CD8-positive, alpha-beta memory T cell (primary cell): Measurements from ENCODE around the gene SHROOM3. TPM values are rescaled to one million over a fixed set of nuclear protein-coding genes. Genes with fewer than 3 reads are reported as not detected.

Experiments used
- CTCF ChIA-PET: fragments of 350-600 bp; sonication (Branson Sonifier 250); formaldehyde crosslinking; loops from one replicate; lab custom pipeline; 2021; ENCODE audit warnings: antibody characterized with exemption; lab: Charles Lee
- POLR2A ChIA-PET: fragments of 350-600 bp; sonication (Branson Sonifier 250); formaldehyde crosslinking; loops from one replicate; lab custom pipeline; 2021; ENCODE audit warnings: antibody characterized with exemption; lab: Charles Lee
- DNase-seq, 5 donors: peaks; one replicate each; pipeline versions ENCODE4 v3.0.0 to v3.0.0-alpha.2; 2020 to 2022; ENCODE audit warnings: mixed read lengths in 1 of 5
- H3K27ac ChIP-seq: one replicate; pipeline ENCODE4 v1.7.0; 2013; ENCODE audit warnings: low read depth, mild to moderate bottlenecking, low read length, moderate library complexity
- H3K27me3 ChIP-seq: 2 replicates; pipeline ENCODE4 v1.7.0; 2013; ENCODE audit warnings: low read length, mild to moderate bottlenecking; ENCODE audit not compliant: insufficient read depth, poor library complexity, severe bottlenecking
- H3K36me3 ChIP-seq: 2 replicates; pipeline ENCODE4 v1.7.0; 2013; ENCODE audit warnings: mild to moderate bottlenecking, low read length, moderate library complexity; ENCODE audit not compliant: insufficient read depth
- H3K4me1 ChIP-seq: 2 replicates; pipeline ENCODE4 v1.7.0; 2013; ENCODE audit warnings: mild to moderate bottlenecking, low read length, moderate library complexity; ENCODE audit not compliant: insufficient read depth
- H3K4me3 ChIP-seq: 2 replicates; pipeline ENCODE4 v1.7.0; 2013; ENCODE audit warnings: mild to moderate bottlenecking, low read length
- H3K9me3 ChIP-seq: 2 replicates; pipeline ENCODE4 v1.7.0; 2013; ENCODE audit warnings: mild to moderate bottlenecking, low read length
- H3K27ac Mint-ChIP-seq, 8 donors: one replicate each; pipeline ENCODE4 v1.8.0; 2020 to 2021; ENCODE audit warnings: mixed read lengths in 8 of 8, mild to moderate bottlenecking in 6 of 8, inconsistent platforms in 3 of 8, moderate library complexity in 3 of 8
- H3K27me3 Mint-ChIP-seq, 2 donors: one replicate each; pipeline ENCODE4 v1.8.0; 2020 to 2021; ENCODE audit warnings: mixed read lengths in 2 of 2, mild to moderate bottlenecking in 1 of 2, moderate library complexity in 1 of 2
- H3K36me3 Mint-ChIP-seq, 3 donors: one replicate each; pipeline ENCODE4 v1.8.0; 2020 to 2021; ENCODE audit warnings: mixed read lengths in 3 of 3, inconsistent platforms in 1 of 3, mild to moderate bottlenecking in 1 of 3
- H3K4me1 Mint-ChIP-seq, 3 donors: one replicate each; pipeline ENCODE4 v1.8.0; 2020 to 2021; ENCODE audit warnings: mixed read lengths in 3 of 3, inconsistent platforms in 1 of 3, mild to moderate bottlenecking in 1 of 3
- H3K4me3 Mint-ChIP-seq, 7 donors: one replicate each; pipeline ENCODE4 v1.8.0; 2020 to 2021; ENCODE audit warnings: mixed read lengths in 7 of 7, mild to moderate bottlenecking in 6 of 7, moderate library complexity in 4 of 7, inconsistent platforms in 2 of 7
- H3K9me3 Mint-ChIP-seq, 5 donors: one replicate each; pipeline ENCODE4 v1.8.0; 2020 to 2022; ENCODE audit warnings: mixed read lengths in 5 of 5, mild to moderate bottlenecking in 3 of 5, moderate library complexity in 2 of 5, inconsistent platforms in 1 of 5
- polyA plus RNA-seq: library from polyadenylated mRNA; unstranded; fragments of 300-500 nt; fragmentation: Illumina TruSeq; gene quantifications from one replicate; pipeline ENCODE4 v1.2.3, GENCODE V29; 2021
- total RNA-seq, 2 experiments: library from RNA; stranded (reverse); gene quantifications; one replicate each; pipeline ENCODE4 v1.2.3, GENCODE V29; 2021

Gene SHROOM3
- total and polyA plus RNA-seq, 3 experiments from 2014 or later: not detected

DNA sequence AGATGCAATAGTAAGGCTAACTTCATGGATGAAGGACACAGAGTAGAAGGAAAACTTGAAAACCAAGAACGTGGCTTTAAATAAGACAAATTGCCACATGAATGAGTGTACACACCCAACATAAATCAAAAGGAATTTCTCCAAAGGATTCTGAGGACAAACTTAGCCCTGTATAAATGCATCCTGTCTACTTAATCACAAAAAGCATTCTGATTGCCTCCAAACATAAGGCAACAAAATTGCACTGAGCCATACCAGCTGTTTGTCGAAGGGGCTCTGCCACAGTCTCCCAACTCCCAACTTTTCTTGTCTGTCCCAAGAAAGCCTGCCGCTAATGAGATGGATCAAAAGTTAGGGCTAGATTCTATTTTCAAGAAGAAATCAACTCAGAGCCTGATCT is 268.6 kb downstream of the SHROOM3 start:
- Mint-ChIP-seq H3K4me3 (no peak overlapping the region), H3K4me1 (no peaks in the 10 kb centered on the region), H3K27me3 (peaks cover 18 to 38% of the 10 kb centered on the region in 2 donors), H3K36me3 (no peaks in the 10 kb centered on the region), H3K9me3 (no peaks in the 10 kb centered on the region), H3K27ac (no peak overlapping the region)
- Histone ChIP-seq H3K4me3 (no peak overlapping the region), H3K9me3 (no peaks in the 10 kb centered on the region), H3K4me1 (no peaks in the 10 kb centered on the region), H3K27me3 (no peaks in the 10 kb centered on the region), H3K36me3 (no peaks in the 10 kb centered on the region), H3K27ac (no peak overlapping the region)
- ChIA-PET POLR2A (no interaction called here), CTCF (no interaction called here)
- no peak for DNase-seq

DNA sequence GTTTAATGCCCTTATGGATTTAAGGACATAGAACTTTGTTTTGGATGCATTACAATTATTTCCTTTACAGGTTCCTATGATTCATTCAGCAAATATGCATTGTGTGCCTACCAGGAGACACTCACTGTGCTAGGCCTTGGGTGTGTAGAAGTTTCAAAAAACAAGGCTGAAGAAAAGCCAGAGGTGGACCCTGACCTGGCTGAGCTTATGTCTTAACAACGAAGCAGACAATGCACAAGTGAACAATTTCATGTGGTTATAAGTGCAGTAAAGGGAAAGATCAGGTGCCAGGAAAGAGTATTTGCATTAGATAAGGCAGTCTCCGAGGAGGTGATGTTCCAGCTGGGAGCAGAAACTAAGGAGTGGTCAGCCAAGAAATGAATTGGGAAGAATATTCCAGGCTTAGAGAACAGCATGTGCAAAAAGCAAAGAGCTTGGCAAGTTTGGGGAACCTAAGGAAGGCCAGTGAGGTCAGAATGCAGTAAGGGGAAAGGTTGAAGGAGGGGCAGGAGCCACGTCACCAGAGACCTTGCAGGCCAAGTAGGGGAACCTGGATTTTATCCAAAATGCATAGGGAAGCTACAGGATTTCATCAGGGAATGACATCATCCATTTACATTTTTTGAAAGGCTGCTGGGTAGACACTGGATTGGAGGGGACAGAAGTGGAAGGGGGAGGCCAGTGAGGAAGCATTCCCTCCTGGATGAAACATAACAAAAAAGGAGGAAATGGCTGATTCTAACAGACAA is 269.3 kb downstream of the SHROOM3 start:
- H3K9me3 Mint-ChIP-seq: no peaks in the 10 kb centered on the region
- POLR2A ChIA-PET: no interaction called here
- no peak overlapping the region for H3K27ac Mint-ChIP-seq
- H3K4me1 Mint-ChIP-seq: no peaks in the 10 kb centered on the region
- CTCF ChIA-PET: no interaction called here
- Histone ChIP-seq H3K27ac (no peak overlapping the region), H3K27me3 (no peaks in the 10 kb centered on the region), H3K9me3 (no peaks in the 10 kb centered on the region), H3K4me1 (no peaks in the 10 kb centered on the region), H3K36me3 (no peaks in the 10 kb centered on the region), H3K4me3 (no peak overlapping the region)
- peaks cover 21 to 38% of the 10 kb centered on the region in 2 donors for H3K27me3 Mint-ChIP-seq
- no peak overlapping the region for H3K4me3 Mint-ChIP-seq
- H3K36me3 Mint-ChIP-seq: no peaks in the 10 kb centered on the region
- DNase-seq: no peak

DNA sequence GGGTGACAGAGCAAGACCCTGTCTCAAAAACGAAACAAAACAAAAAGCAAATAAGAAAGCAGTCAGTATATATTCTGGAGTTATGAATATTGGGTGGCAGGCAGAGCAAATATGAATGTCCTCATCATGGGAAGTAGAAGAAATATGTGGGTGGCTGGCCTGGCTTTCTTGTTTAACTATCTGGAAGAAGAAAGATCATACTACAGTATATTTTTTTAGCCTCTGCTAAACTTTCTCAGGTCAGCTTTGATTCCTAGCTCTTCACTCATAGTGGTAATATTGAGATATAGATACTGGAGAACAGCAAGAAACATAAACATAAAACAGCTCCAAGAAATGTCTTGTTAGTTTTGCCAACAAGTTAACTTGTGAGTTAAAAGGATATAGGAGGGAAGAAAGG is 270.4 kb downstream of the SHROOM3 start:
- H3K9me3 ChIP-seq: no peaks in the 10 kb centered on the region
- no peak for DNase-seq
- H3K4me3 ChIP-seq: no peak overlapping the region
- no peaks in the 10 kb centered on the region for H3K36me3 ChIP-seq
- no peak overlapping the region for H3K4me3 Mint-ChIP-seq
- peaks cover 17 to 43% of the 10 kb centered on the region in 2 donors for H3K27me3 Mint-ChIP-seq
- no peak overlapping the region for H3K27ac Mint-ChIP-seq
- ChIA-PET CTCF (no interaction called here), POLR2A (no interaction called here)
- H3K4me1 Mint-ChIP-seq: no peaks in the 10 kb centered on the region
- H3K27ac ChIP-seq: no peak overlapping the region
- H3K9me3 Mint-ChIP-seq: peaks cover 0 to 2% (median 0%) of the 10 kb centered on the region in 5 donors
- no peaks in the 10 kb centered on the region for H3K27me3 ChIP-seq
- H3K4me1 ChIP-seq: no peaks in the 10 kb centered on the region
- H3K36me3 Mint-ChIP-seq: no peaks in the 10 kb centered on the region

DNA sequence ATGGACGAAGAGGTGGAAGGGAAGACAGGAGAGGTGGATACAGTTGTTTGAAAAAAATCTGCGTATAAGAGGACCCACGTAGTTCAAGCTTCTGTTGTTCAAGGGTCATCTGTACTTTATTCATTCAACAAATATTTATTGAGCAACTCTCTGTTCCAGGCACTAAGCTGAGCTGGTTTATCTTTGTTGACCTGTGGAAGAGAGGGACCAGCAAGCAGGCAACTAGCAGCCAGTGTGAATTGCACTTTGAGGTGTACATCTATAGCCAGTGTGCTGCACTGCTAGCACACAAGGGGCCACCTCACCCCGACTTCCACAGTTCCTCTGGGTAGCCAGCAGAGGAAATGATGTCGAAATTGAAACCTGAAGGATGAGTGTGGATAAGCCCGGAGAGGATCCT is 271.6 kb downstream of the SHROOM3 start:
- ChIA-PET POLR2A (no interaction called here), CTCF (no interaction called here)
- Mint-ChIP-seq H3K4me1 (no peaks in the 10 kb centered on the region), H3K27me3 (peaks cover 14 to 43% of the 10 kb centered on the region in 2 donors), H3K27ac (no peak overlapping the region), H3K9me3 (peaks cover 0 to 2% (median 0%) of the 10 kb centered on the region in 5 donors), H3K36me3 (no peaks in the 10 kb centered on the region), H3K4me3 (no peak overlapping the region)
- H3K27ac ChIP-seq: no peak overlapping the region
- no peaks in the 10 kb centered on the region for H3K9me3 ChIP-seq
- H3K36me3 ChIP-seq: no peaks in the 10 kb centered on the region
- DNase-seq: no peak
- no peak overlapping the region for H3K4me3 ChIP-seq
- H3K27me3 ChIP-seq: no peaks in the 10 kb centered on the region
- no peaks in the 10 kb centered on the region for H3K4me1 ChIP-seq

DNA sequence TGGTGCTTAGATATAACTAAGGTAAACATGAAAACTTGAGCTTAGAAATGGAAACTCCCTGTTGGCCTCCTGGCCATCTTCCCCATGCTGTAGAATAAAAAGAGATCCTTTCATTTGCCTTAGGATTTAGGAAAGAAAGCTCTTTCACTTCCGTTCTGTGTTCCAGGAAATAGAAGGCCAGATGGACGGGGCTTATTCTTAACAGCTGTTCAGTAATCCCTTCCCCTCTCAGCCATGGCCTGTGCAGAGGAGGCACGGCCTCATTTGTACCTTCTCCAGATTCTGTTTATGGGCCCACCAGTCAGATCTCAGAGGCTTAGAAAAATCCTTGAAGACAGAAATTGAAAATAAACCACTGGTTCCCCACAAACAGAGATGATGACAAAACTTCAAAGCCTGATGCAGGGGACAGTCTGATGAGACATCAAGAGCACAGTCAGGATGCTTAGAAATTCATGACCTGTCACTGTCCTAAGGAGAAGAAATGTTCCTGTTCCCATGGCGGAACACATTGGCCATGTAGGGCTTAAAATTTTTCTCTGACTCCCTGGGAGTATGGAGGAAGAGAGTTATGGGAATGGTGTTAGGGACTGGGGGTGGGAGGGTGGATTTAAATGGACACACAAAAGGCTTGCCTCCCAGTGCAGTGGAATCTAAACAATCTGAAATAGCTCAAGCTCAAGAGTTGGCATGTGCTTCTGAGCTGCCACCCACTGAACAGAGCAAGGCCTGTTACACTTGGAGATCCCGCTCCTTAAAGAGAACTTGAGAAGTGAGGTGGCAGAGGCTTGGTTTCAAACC is 274.1 kb downstream of the SHROOM3 start:
- CTCF ChIA-PET: no interaction called here
- Mint-ChIP-seq H3K9me3 (peaks cover 0 to 2% (median 0%) of the 10 kb centered on the region in 5 donors), H3K36me3 (no peaks in the 10 kb centered on the region)

DNA sequence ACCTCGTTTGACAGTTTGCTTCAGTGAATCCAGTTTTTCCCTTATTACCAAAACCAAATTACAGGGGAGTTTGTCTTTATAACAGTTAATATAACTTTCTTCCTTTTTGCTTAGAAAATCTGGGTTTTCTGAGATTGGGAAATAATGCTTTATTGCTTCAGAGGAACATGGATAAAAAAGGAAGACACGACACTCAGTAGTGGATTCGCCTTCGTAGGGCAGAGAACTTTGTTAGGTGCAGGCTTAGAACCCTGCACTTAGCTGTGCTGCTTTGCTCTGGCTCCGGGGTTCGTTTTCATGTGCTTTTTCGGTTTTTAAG is 274.7 kb downstream of the SHROOM3 start:
- Histone ChIP-seq H3K27me3 (no peaks in the 10 kb centered on the region), H3K4me1 (no peaks in the 10 kb centered on the region), H3K27ac (no peak overlapping the region), H3K9me3 (no peaks in the 10 kb centered on the region), H3K36me3 (no peaks in the 10 kb centered on the region), H3K4me3 (no peak overlapping the region)
- H3K4me3 Mint-ChIP-seq: no peak overlapping the region
- no peaks in the 10 kb centered on the region for H3K36me3 Mint-ChIP-seq
- H3K27ac Mint-ChIP-seq: no peak overlapping the region
- no peaks in the 10 kb centered on the region for H3K4me1 Mint-ChIP-seq
- peaks cover 0 to 2% (median 0%) of the 10 kb centered on the region in 5 donors for H3K9me3 Mint-ChIP-seq
- H3K27me3 Mint-ChIP-seq: peaks cover 9 to 32% of the 10 kb centered on the region in 2 donors
- ChIA-PET POLR2A (no interaction called here), CTCF (no interaction called here)
- DNase-seq: no peak

More for the DNA sequence above, 274.1 kb downstream of the SHROOM3 start:
- Mint-ChIP-seq H3K27me3 (peaks cover 13 to 37% of the 10 kb centered on the region in 2 donors), H3K27ac (peak overlapping the region in 1 of 8 donors; percentile 72), H3K4me1 (no peaks in the 10 kb centered on the region), H3K4me3 (no peak overlapping the region)
- POLR2A ChIA-PET: no interaction called here
- DNase-seq: no peak
- Histone ChIP-seq H3K27ac (no peak overlapping the region), H3K9me3 (no peaks in the 10 kb centered on the region), H3K4me1 (no peaks in the 10 kb centered on the region), H3K4me3 (no peak overlapping the region), H3K27me3 (no peaks in the 10 kb centered on the region), H3K36me3 (no peaks in the 10 kb centered on the region)

DNA sequence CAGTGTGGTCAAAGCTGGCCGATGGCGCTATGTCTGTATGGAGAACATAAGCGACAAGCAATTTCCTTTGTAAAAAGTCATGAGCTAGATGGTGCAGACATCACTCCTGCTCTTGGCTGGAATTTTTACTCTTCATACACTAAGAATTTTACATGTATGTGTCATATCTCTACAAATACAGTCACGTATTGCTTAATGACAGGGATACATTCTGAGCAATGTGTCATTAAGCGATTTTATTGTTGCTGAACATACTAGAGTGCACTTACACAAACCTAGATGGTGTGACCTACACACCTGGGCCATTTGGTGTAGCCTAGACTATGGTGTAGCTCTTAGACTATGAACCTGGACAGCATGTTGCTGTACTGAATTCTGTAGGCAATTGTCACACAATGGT is 277.5 kb downstream of the SHROOM3 start:
- Histone ChIP-seq H3K27me3 (no peaks in the 10 kb centered on the region), H3K4me3 (no peak overlapping the region), H3K36me3 (no peaks in the 10 kb centered on the region), H3K4me1 (no peaks in the 10 kb centered on the region), H3K27ac (no peak overlapping the region), H3K9me3 (no peaks in the 10 kb centered on the region)
- ChIA-PET POLR2A (no interaction called here), CTCF (no interaction called here)
- Mint-ChIP-seq H3K4me3 (no peak overlapping the region), H3K27me3 (peaks cover 9 to 17% of the 10 kb centered on the region in 2 donors), H3K36me3 (no peaks in the 10 kb centered on the region), H3K4me1 (no peaks in the 10 kb centered on the region), H3K9me3 (peaks cover 0 to 2% (median 0%) of the 10 kb centered on the region in 5 donors), H3K27ac (no peak overlapping the region)
- DNase-seq: no peak

DNA sequence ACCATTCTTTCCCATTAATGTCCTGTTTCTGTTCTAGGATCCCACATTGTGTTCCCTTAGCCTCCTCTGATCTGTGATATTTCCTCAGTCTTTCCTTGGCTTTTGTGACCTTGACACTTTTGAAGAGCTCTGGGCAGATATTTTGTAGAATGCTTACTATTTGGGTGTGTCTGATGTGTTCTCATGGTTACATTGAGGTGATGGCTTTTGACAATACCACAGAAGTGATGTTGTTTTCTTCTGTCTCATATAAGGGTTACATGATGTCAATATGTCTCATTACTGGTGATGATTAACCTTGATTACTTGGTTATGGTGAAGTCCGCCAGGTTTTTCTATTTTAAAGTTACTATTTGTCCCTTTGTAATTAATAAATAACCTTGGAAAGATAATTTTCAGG is 279.2 kb downstream of the SHROOM3 start:
- Histone ChIP-seq H3K4me1 (no peaks in the 10 kb centered on the region), H3K9me3 (no peaks in the 10 kb centered on the region), H3K36me3 (no peaks in the 10 kb centered on the region), H3K27ac (no peak overlapping the region), H3K27me3 (no peaks in the 10 kb centered on the region), H3K4me3 (no peak overlapping the region)
- CTCF ChIA-PET: no interaction called here
- Mint-ChIP-seq H3K36me3 (no peaks in the 10 kb centered on the region), H3K27me3 (peaks cover 3 to 5% of the 10 kb centered on the region in 2 donors), H3K4me3 (no peak overlapping the region), H3K27ac (no peak overlapping the region), H3K4me1 (no peaks in the 10 kb centered on the region), H3K9me3 (peaks cover 0 to 2% (median 0%) of the 10 kb centered on the region in 5 donors)
- DNase-seq: no peak
- POLR2A ChIA-PET: no interaction called here
